HCEC 1CT (cell line): ENCODE measurements around the gene TMEM130.

ENCODE experiments used
- DNase-seq: peaks from one replicate; pipeline ENCODE4 v3.0.0-alpha.2; 2017

TMEM130 gene

GRCh38 chr7:98805956-98806838 is 63.6 kb downstream of the TMEM130 start:
- DNase-seq = no peak

GRCh38 chr7:98802781-98803110 is 67.1 kb downstream of the TMEM130 start:
- no peak for DNase-seq

- no peak for DNase-seq
Observed at GRCh38 chr7:98802088-98802780, 67.6 kb downstream of the TMEM130 start.

- DNase-seq = no peak
Observed at GRCh38 chr7:98800996-98801395, 68.8 kb downstream of the TMEM130 start.

- DNase-seq = no peak
Observed at GRCh38 chr7:98797150-98797549, 72.7 kb downstream of the TMEM130 start.
